ENCODE data around the gene LPP. TPM values are rescaled to one million over a fixed set of nuclear protein-coding genes. Genes with fewer than 3 reads are reported as not detected.

The LPP gene
- total RNA-seq, 4 donors from 2014 or later: 109 to 170 (median 132) TPM

DNA sequence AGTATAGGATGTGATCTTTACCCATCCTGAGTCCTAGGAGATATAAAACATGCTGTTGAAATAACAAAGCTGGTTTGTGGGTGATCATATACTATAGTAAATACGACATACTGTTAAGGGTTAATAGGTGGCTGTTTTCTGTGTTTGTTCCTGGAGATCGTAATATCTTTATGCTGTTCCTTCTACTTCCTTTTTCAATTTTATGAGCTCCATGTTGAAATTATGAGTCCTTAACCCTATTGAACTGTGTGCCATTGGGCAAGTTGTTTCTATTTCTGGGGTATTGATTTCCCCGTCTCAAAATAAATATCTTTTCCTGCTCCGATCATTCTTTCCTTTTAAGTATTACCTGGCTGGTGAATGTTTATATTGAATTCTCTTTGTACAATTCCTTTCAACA, 115.1 kb downstream of the LPP start:
- TF ChIP-seq, protein P1, sequence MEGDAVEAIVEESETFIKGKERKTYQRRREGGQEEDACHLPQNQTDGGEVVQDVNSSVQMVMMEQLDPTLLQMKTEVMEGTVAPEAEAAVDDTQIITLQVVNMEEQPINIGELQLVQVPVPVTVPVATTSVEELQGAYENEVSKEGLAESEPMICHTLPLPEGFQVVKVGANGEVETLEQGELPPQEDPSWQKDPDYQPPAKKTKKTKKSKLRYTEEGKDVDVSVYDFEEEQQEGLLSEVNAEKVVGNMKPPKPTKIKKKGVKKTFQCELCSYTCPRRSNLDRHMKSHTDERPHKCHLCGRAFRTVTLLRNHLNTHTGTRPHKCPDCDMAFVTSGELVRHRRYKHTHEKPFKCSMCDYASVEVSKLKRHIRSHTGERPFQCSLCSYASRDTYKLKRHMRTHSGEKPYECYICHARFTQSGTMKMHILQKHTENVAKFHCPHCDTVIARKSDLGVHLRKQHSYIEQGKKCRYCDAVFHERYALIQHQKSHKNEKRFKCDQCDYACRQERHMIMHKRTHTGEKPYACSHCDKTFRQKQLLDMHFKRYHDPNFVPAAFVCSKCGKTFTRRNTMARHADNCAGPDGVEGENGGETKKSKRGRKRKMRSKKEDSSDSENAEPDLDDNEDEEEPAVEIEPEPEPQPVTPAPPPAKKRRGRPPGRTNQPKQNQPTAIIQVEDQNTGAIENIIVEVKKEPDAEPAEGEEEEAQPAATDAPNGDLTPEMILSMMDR (IDR thresholded peaks at IDR 0.05): no peak
- no peak for TF ChIP-seq POLR2A (IDR thresholded peaks at IDR 0.05)
- H3K4me1 ChIP-seq: peaks cover 0 to 30% (median 0%) of the 10 kb centered on the region in 4 donors
- no peaks in the 10 kb centered on the region for H3K9me3 ChIP-seq
- no peaks in the 10 kb centered on the region for H3K27me3 ChIP-seq
- no peaks in the 10 kb centered on the region for H3K36me3 ChIP-seq
- no peak overlapping the region for H3K4me3 ChIP-seq
- no peak for DNase-seq
- peak overlapping the region in 2 of 4 donors; percentile 54 to 80 for H3K27ac ChIP-seq

DNA sequence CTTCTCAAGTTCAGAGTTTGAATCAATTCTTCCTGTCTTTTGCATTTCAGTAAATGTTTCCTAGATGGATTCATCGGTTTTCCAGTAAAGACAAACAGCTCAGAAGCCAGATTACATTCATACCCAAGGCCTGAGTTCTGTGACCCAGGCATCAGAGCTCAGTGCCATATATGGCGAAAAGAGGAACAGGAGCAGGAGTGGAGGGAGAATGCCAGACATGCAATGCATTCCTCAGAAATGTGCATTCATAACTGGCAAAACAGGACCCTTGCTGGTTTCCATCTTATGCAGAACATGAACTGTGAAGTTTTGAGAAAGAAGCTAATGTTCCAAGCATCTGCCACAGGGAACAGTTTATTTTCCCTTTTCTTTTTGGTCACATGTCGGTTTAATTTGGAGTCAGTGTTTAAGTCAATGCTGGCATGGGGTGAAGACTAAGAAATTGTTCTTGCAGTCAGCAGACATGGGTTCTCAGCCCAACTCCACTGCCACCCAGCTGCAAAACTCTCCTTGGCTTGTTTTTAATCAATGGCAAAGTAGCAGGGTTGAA, 116.5 kb downstream of the LPP start:
- DNase-seq: no peak
- Histone ChIP-seq H3K27me3 (no peaks in the 10 kb centered on the region), H3K4me3 (no peak overlapping the region), H3K27ac (peak overlapping the region; percentile 20 to 80 (median 38)), H3K36me3 (no peaks in the 10 kb centered on the region), H3K9me3 (no peaks in the 10 kb centered on the region), H3K4me1 (peaks cover 0 to 24% (median 0%) of the 10 kb centered on the region in 4 donors)
- TF ChIP-seq, protein P1 (IDR thresholded peaks at IDR 0.05): no peak
- TF ChIP-seq POLR2A (IDR thresholded peaks at IDR 0.05): no peak

DNA sequence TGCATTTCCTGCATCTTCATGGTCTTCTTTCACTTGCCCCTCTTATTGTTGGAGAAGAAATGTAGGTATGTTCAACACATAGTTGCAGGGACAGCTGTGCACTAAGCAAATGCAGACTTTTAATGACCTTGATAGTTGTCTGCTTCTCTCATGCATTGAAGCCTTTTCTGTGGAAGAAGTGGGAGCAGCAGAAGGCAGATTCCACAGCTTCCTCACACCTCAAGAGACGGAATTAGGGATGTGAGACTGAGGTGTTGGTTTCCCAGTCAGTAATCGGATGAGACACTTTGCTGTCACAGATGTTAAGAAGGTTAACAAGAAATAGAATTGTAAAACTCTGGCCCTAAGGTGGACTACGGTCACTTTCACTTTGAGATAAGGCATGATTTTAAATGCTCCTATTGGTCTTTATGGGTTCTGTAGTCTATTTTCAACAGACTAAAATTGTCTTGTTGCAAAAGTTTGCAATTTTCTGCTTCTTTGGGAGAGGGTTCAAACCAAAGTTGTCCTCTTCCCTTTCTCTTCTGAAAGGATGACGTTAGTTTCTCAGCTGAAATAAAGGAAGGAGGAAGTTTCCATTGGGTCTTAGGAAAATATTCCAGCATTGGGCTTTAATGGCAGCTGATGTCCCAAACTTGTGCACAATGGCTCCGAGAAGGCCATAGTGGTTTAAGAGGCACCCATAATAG, 117.4 kb downstream of the LPP start:
- H3K9me3 ChIP-seq: no peaks in the 10 kb centered on the region
- TF ChIP-seq, protein P1 (IDR thresholded peaks at IDR 0.05): no peak
- no peak for TF ChIP-seq POLR2A (IDR thresholded peaks at IDR 0.05)
- DNase-seq: no peak
- peak overlapping the region; percentile 22 to 80 (median 30) for H3K27ac ChIP-seq
- H3K27me3 ChIP-seq: no peaks in the 10 kb centered on the region
- H3K4me3 ChIP-seq: no peak overlapping the region
- H3K4me1 ChIP-seq: peaks cover 0 to 19% (median 0%) of the 10 kb centered on the region in 4 donors
- H3K36me3 ChIP-seq: no peaks in the 10 kb centered on the region

DNA sequence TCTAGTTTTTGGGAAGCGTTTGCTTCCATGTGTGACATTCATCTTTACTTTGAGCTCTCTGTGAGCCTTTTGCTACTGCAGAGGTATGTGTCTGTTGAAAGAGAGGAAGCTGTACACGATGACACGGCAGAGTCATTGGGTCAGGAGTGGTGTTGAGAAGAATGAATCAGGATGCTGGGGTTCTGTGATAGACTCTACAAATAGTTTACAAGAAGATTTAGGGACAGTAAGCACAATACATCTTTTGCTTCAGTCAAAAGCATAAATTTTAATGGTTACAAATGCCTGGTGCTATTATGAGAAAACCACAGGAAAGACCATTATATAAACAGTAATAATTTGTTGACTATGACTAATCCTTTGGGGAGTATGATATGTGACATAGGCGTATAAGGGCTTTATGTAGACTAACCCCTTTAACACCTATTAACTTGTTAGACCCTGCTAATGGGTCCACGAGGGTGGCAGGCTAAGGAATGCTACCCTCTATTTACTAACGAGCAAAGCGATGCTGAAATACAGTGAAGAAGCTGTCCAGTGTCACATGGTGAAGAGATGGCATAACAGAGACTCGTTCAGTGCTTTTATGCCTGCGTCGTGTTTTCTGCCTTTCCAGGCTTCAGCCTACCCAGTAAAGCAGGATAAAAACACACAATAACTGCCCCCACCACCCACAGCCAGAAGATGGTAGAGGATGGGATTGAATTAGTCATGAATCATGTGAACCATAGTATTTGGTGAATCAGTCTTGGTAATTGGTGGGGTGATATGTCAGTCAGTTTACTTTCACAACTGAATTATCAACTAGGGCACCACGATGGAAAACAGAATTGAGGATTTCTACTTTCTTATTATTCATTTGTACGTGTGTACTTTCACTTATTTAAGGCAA, 118.8 kb downstream of the LPP start:
- DNase-seq: no peak
- H3K4me1 ChIP-seq: peaks cover 0 to 14% (median 0%) of the 10 kb centered on the region in 4 donors
- no peaks in the 10 kb centered on the region for H3K9me3 ChIP-seq
- H3K36me3 ChIP-seq: no peaks in the 10 kb centered on the region
- TF ChIP-seq, protein P1 (IDR thresholded peaks at IDR 0.05): no peak
- TF ChIP-seq POLR2A (IDR thresholded peaks at IDR 0.05): no peak
- no peak overlapping the region for H3K4me3 ChIP-seq
- peak overlapping the region; percentile 11 to 80 (median 51) for H3K27ac ChIP-seq
- no peaks in the 10 kb centered on the region for H3K27me3 ChIP-seq

DNA sequence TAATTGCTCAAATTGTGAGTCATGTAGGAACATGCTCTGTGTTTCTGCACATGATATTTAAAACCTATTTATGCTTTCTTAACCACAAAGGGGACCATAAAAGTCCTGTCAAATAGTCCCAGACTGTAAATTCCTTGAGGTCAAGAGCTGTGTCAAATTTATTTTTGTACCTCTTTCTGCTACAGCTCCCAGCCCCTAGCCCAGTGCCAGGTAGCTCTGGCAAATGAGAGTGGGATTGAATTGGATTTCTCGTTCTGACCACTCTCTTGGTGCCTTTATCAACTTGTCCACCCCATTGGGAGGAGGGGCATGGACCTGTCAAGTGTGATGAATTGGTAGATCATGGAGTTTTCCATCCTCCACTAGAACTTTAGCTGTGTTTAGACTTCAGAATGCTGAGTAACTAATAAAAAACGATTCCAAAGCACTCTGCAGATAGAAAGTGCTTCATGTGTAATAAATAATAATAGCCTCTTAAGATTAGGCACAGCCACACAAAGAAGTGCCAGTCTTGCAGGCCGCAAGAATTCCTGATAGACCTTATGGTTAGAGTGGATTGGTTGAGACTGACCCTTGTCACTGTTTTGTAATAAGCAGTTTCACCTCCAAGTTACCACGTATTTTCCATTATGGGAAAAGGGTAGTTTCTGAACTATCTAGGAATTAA, 120.4 kb downstream of the LPP start:
- no peaks in the 10 kb centered on the region for H3K27me3 ChIP-seq
- peaks cover 0 to 5% (median 0%) of the 10 kb centered on the region in 4 donors for H3K4me1 ChIP-seq
- no peaks in the 10 kb centered on the region for H3K36me3 ChIP-seq
- H3K4me3 ChIP-seq: no peak overlapping the region
- H3K9me3 ChIP-seq: no peaks in the 10 kb centered on the region
- DNase-seq: no peak
- TF ChIP-seq, protein P1 (IDR thresholded peaks at IDR 0.05): no peak
- TF ChIP-seq POLR2A (IDR thresholded peaks at IDR 0.05): no peak
- peak overlapping the region in 2 of 4 donors; percentile 31 to 80 for H3K27ac ChIP-seq

All from Peyer's patch (tissue), 4 donors.